GM12864 (cell line): ENCODE data around the gene PA2G4.
A peak's percentile ranks its signal among the peaks of the same experiment; 100 is the strongest.

Experiments used
- DNase-seq: peaks from one replicate; pipeline ENCODE4 v3.0.0-alpha.2; 2011; ENCODE audit warnings: low read depth
- H3K4me3 ChIP-seq: 2 replicates; pipeline ENCODE4 v1.5.1; 2011; ENCODE audit warnings: mild to moderate bottlenecking, low read depth, low read length, control low read depth
- TF ChIP-seq, protein P1 (sequence below): IDR thresholded peaks from 2 replicates; pipeline ENCODE4 v1.5.1; 2011; ENCODE audit warnings: low read depth, mild to moderate bottlenecking, moderate library complexity, low read length, control low read depth, inconsistent platforms; ENCODE audit errors: missing control alignments

PA2G4 gene

DNA sequence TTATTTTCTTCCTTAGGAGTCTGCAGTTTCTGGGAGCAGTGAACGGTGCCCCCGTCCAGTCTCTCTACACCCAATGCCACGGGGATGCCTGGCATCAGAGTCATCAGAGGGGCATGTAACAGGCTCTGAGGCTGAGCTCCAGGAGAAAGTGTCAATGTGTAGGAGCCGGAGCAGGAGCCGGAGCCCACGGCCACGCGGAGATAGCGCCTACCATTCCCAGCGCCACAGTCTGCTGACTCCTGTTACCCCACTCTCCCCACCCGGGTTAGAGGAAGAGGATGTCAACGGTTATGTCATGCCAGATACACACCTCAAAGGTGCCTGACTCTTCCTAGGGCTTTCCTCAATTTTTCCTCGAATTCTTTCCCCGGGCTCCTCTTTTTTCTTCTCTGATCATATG, 3.3 kb upstream of the PA2G4 start:
- no peak for DNase-seq
- H3K4me3 ChIP-seq = no peak overlapping the region
- TF ChIP-seq, protein P1, sequence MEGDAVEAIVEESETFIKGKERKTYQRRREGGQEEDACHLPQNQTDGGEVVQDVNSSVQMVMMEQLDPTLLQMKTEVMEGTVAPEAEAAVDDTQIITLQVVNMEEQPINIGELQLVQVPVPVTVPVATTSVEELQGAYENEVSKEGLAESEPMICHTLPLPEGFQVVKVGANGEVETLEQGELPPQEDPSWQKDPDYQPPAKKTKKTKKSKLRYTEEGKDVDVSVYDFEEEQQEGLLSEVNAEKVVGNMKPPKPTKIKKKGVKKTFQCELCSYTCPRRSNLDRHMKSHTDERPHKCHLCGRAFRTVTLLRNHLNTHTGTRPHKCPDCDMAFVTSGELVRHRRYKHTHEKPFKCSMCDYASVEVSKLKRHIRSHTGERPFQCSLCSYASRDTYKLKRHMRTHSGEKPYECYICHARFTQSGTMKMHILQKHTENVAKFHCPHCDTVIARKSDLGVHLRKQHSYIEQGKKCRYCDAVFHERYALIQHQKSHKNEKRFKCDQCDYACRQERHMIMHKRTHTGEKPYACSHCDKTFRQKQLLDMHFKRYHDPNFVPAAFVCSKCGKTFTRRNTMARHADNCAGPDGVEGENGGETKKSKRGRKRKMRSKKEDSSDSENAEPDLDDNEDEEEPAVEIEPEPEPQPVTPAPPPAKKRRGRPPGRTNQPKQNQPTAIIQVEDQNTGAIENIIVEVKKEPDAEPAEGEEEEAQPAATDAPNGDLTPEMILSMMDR = no peak

DNA sequence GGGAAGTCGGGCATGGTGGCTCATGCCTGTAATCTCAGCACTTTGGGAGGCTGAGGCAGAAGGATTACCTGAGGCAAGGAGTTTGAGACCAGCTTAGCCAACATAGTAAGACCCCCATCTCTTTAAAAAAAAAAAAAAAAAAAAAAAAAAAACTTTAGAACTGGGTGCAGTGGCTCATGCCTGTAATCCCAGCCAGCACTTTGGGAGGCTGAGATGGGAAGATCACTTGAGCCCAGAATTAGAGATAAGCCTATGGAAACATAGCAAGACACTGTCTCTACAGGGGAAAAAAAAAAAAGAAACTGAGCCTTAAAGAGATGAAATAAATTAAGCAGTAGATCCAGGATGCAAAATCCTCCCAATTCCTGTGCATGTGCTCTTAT, 1.7 kb upstream of the PA2G4 start:
- TF ChIP-seq, protein P1 = no peak
- no peak for DNase-seq
- H3K4me3 ChIP-seq = no peak overlapping the region

DNA sequence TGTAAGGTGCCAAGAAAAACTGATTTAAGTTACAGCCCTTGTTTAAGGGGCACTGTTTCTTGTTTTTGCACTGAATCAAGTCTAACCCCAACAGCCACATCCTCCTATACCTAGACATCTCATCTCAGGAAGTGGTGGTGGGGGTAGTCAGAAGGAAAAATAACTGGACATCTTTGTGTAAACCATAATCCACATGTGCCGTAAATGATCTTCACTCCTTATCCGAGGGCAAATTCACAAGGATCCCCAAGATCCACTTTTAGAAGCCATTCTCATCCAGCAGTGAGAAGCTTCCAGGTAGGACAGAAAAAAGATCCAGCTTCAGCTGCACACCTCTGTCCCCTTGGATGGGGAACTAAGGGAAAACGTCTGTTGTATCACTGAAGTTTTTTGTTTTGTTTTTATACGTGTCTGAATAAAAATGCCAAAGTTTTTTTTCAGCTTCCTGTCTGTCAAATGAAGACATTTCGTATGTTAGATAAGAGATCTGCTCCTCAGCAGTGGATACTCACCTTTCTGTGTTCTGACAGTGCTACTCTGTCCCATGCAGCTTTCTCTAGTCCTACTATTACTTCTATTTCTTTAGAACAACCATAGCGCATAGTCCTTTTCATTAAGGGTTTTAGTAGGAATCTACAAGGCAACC, 1.2 kb upstream of the PA2G4 start:
- peak overlapping the region; percentile 99; the same call in 1 of the 2 replicates for H3K4me3 ChIP-seq
- no peak for DNase-seq
- TF ChIP-seq, protein P1 = no peak

DNA sequence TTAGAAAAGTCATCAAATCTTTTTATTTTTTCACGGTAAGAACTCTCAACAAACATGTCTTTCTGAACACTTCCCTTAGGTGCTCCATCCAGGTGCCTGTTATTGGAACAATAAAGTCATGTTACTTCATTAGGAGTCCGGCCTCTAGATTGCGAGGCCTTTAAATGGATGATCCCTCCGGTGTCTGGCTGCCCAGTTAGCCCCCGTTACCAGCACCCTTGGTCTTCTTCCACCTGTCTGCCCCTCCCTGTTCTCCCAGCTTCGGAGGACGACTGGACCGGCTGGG, 593 bp upstream of the PA2G4 start:
- TF ChIP-seq, protein P1 = no peak
- peak overlapping the region; percentile 99 for H3K4me3 ChIP-seq

DNA sequence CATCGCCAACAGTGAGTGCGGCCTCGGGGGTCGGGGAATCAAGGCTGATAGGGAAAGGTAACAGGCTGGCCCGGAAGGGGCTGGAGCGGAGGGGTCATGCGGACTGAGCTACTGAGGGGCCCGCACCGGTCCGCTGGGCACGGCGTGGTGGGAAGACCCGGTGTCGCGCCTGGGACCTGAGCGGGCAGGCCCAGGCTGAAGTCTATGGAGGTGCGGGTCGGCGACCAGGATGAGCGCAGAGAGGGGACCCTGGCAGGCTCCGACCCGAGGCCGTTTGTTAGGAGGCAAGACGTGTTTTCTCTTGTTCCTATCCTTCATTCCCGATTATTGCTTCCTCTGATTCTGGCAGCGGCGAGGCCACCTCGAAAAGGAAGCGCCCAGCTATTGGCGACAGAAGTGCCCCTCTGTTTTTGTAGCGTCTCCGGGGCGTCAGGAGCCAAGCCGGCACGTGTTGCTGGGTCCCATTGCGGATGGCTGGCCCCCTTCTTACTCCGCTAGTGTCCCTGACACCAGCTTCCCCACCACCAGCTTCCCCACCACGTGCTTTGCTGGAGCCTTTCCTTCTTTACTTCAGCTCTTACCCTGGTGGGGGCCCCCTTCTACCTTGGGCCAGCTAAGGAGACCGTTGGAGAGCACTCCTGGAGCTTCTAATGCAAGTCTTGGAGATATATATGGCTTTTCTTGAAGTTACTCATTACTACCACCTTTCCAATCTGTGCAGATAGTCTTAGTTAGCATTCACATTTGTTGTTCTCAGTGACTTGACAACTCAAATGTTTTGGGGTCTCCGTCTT, 653 bp downstream of the PA2G4 start:
- TF ChIP-seq, protein P1 = no peak
- peak overlapping the region; percentile 99 for H3K4me3 ChIP-seq
- no peak for DNase-seq

More for the DNA sequence above, 593 bp upstream of the PA2G4 start:
- no peak for DNase-seq

DNA sequence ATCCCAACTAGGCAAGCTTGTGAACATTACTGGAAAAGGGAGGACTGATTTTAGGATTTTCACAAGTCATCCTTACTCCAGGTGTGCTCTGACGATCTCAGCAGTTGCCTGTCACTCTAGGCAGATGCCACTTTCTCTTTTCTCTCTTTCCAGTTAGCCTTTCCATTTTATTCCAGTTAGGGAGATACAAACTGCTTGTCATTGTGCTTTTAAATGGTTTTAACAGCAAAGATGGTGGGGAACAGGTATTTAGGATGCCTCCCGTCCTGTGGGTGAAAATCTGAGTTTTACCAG, 1.2 kb downstream of the PA2G4 start:
- TF ChIP-seq, protein P1 = no peak
- DNase-seq = no peak
- H3K4me3 ChIP-seq = peak overlapping the region; percentile 99

DNA sequence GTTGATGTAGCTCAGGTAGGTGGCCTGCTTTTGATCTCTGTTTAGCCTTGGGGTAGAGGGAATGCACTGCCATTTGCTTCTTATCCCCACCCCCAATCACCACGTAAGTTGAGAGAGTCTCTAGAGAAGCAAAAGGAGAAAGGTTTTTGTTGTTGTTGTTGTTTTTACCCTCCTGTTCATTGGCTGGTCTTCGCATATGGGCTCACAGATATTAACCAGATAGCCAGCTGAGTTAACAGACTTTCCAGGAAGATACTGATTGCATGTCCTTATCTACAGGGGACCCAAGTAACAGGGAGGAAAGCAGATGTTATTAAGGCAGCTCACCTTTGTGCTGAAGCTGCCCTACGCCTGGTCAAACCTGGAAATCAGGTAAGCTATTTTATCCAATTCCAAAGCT, 2.9 kb downstream of the PA2G4 start:
- no peak for DNase-seq
- TF ChIP-seq, protein P1 = no peak
- no peak overlapping the region for H3K4me3 ChIP-seq
